MCF 10A (cell line): ENCODE results near the gene ATP6V1C2. TPM values are rescaled to one million over a fixed set of nuclear protein-coding genes. Genes with fewer than 3 reads are reported as not detected.

Source experiments
- BruUV-seq: library from RNA; stranded (reverse); fragments of 400-500 nt; replicated peaks from 2 replicates; lab custom pipeline; 2021; lab: Mats Ljungman, UMichigan
- CTCF ChIA-PET: fragments of 300-600 bp; sonication (Branson Sonifier 250); formaldehyde crosslinking; extraction: SDS; loops from one replicate; lab custom pipeline; 2021; ENCODE audit warnings: antibody characterized with exemption, inconsistent platforms; lab: Yijun Ruan, JAX
- POLR2A ChIA-PET: fragments of 300-600, 350-650 bp; sonication (Branson Sonifier 250); formaldehyde crosslinking; extraction: SDS; loops from one replicate; lab custom pipeline; 2020; ENCODE audit warnings: antibody characterized with exemption, inconsistent platforms; lab: Yijun Ruan, JAX
- DNase-seq: peaks from one replicate; pipeline ENCODE4 v3.0.0-alpha.2; 2018; ENCODE audit not compliant: unreplicated experiment
- H3K27ac Mint-ChIP-seq: one replicate; pipeline ENCODE4 v1.8.0; 2022; ENCODE audit warnings: mild to moderate bottlenecking, low read depth, mixed read lengths; ENCODE audit not compliant: unreplicated experiment
- H3K27me3 Mint-ChIP-seq: one replicate; pipeline ENCODE4 v1.8.0; 2022; ENCODE audit warnings: mixed read lengths; ENCODE audit not compliant: insufficient read depth, unreplicated experiment
- H3K36me3 Mint-ChIP-seq: one replicate; pipeline ENCODE4 v1.8.0; 2022; ENCODE audit warnings: mild to moderate bottlenecking, moderate library complexity, mixed read lengths; ENCODE audit not compliant: insufficient read depth, unreplicated experiment
- H3K4me1 Mint-ChIP-seq: one replicate; pipeline ENCODE4 v1.8.0; 2022; ENCODE audit warnings: mixed read lengths; ENCODE audit not compliant: insufficient read depth, unreplicated experiment
- H3K4me3 Mint-ChIP-seq: one replicate; pipeline ENCODE4 v1.8.0; 2022; ENCODE audit warnings: mild to moderate bottlenecking, moderate library complexity, mixed read lengths; ENCODE audit not compliant: unreplicated experiment
- H3K9me3 Mint-ChIP-seq: one replicate; pipeline ENCODE4 v1.8.0; 2022; ENCODE audit warnings: mixed read lengths; ENCODE audit not compliant: unreplicated experiment
- CTCF ChIP-seq: fragments of 200-600 bp; IDR thresholded peaks from one replicate; pipeline ENCODE4 v1.8.0; 2022; ENCODE audit warnings: antibody characterized with exemption, mild to moderate bottlenecking; ENCODE audit not compliant: unreplicated experiment
- intact Hi-C: fragments of 100-400 bp; cut with micrococcal nuclease; formaldehyde crosslinking; loops from 2 replicates; pipeline ENCODE4 v1.14.1; 2022
- total RNA-seq: library from RNA; stranded (reverse); gene quantifications from 2 replicates; pipeline ENCODE4 v1.2.3, GENCODE V29; 2022

Gene ATP6V1C2
- total RNA-seq, 1 experiment from 2014 or later, result 0.19 TPM

GRCh38 chr2:10707831-10708230 is 13.6 kb upstream of the ATP6V1C2 start:
- ChIA-PET CTCF (interaction anchor here (1.5 kb wide), 1 partner anchor 17 kb away, joined by 4 read pairs; no protein-coding TSS in a partner anchor), POLR2A (no interaction called here)
- no TSS peak for BruUV-seq
- H3K4me3 Mint-ChIP-seq, result no peak overlapping the region
- no peak overlapping the region for H3K27ac Mint-ChIP-seq
- peaks cover 7% of the 10 kb centered on the region for H3K4me1 Mint-ChIP-seq
- TF ChIP-seq CTCF, result no peak
- no peaks in the 10 kb centered on the region for H3K9me3 Mint-ChIP-seq
- H3K36me3 Mint-ChIP-seq, result no peaks in the 10 kb centered on the region
- intact Hi-C loops, result loop anchor here (2.0 to 10.0 kb wide), 2 partner anchors 103 to 417 kb away; no protein-coding TSS in a partner anchor
- DNase-seq, result no peak
- peaks cover 52% of the 10 kb centered on the region for H3K27me3 Mint-ChIP-seq

- ChIA-PET POLR2A (interaction anchor here (0.7 kb wide), 1 partner anchor 31 kb away, joined by 3 read pairs; no protein-coding TSS in a partner anchor), CTCF (interaction anchor here (0.7 to 1.5 kb wide), 5 partner anchors 9 to 201 kb away, joined by 3 to 5 read pairs (median 4); partner anchors contain the start of gene PDIA6)
- peak; percentile 53 for TF ChIP-seq CTCF
- Mint-ChIP-seq H3K27me3 (peaks cover 52% of the 10 kb centered on the region), H3K4me3 (no peak overlapping the region), H3K27ac (no peak overlapping the region), H3K9me3 (no peaks in the 10 kb centered on the region), H3K4me1 (peaks cover 7% of the 10 kb centered on the region), H3K36me3 (no peaks in the 10 kb centered on the region)
- DNase-seq, result peak; percentile 71
- intact Hi-C loops, result loop anchor here (1.0 to 10.0 kb wide), 3 partner anchors 101 to 415 kb away; no protein-coding TSS in a partner anchor
- BruUV-seq, result no TSS peak
These were observed 12.0 kb upstream of the ATP6V1C2 start for GRCh38 chr2:10709290-10709939.

- ChIA-PET CTCF (interaction anchor here (0.6 kb wide), 1 partner anchor 865 kb away, joined by 3 read pairs; no protein-coding TSS in a partner anchor), POLR2A (no interaction called here)
- intact Hi-C loops, result no loop called here
- H3K36me3 Mint-ChIP-seq, result no peaks in the 10 kb centered on the region
- peaks cover 15% of the 10 kb centered on the region for H3K4me1 Mint-ChIP-seq
- H3K9me3 Mint-ChIP-seq, result no peaks in the 10 kb centered on the region
- H3K27me3 Mint-ChIP-seq, result peaks cover 26% of the 10 kb centered on the region
- no peak for TF ChIP-seq CTCF
- DNase-seq, result no peak
- no TSS peak for BruUV-seq
- no peak overlapping the region for H3K27ac Mint-ChIP-seq
- no peak overlapping the region for H3K4me3 Mint-ChIP-seq
These were observed 9.1 kb upstream of the ATP6V1C2 start for GRCh38 chr2:10712185-10712809.

GRCh38 chr2:10716581-10716980 is 4.8 kb upstream of the ATP6V1C2 start:
- CTCF ChIA-PET, result interaction anchor here (1.2 kb wide), 1 partner anchor 37 kb away, joined by 4 read pairs; no protein-coding TSS in a partner anchor
- intact Hi-C loops, result no loop called here
- peaks cover 4% of the 10 kb centered on the region for H3K27me3 Mint-ChIP-seq
- BruUV-seq, result no TSS peak
- H3K4me1 Mint-ChIP-seq, result peaks cover 29% of the 10 kb centered on the region
- POLR2A ChIA-PET, result interaction anchor here (2.3 to 3.0 kb wide), 2 partner anchors 28 to 95 kb away, joined by 11 to 17 read pairs; partner anchors contain the start of genes NOL10 and PDIA6
- H3K36me3 Mint-ChIP-seq, result no peaks in the 10 kb centered on the region
- H3K4me3 Mint-ChIP-seq, result no peak overlapping the region
- no peaks in the 10 kb centered on the region for H3K9me3 Mint-ChIP-seq
- TF ChIP-seq CTCF, result no peak
- DNase-seq, result no peak
- H3K27ac Mint-ChIP-seq, result no peak overlapping the region
